ENCODE results near the gene KCNH1.

KCNH1 gene

GRCh38 chr1:210882414-210883221 is 251.3 kb downstream of the KCNH1 start:
- no peak for DNase-seq (ENCODE audit: low read depth in 2 of 2)

- no peak for DNase-seq (ENCODE audit: low read depth in 2 of 2)
Measured at GRCh38 chr1:210878564-210878963, 255.4 kb downstream of the KCNH1 start.

- no peak for DNase-seq (ENCODE audit: low read depth in 2 of 2)
Measured at GRCh38 chr1:210876275-210876674, 257.7 kb downstream of the KCNH1 start.

GRCh38 chr1:210866532-210866931 is 267.4 kb downstream of the KCNH1 start:
- no peak for DNase-seq (ENCODE audit: low read depth in 2 of 2)

- no peak for DNase-seq (ENCODE audit: low read depth in 2 of 2)
Measured at GRCh38 chr1:210857705-210858104, 276.2 kb downstream of the KCNH1 start.

GRCh38 chr1:210857146-210857663 is 276.7 kb downstream of the KCNH1 start:
- DNase-seq (ENCODE audit: low read depth in 2 of 2), result no peak

- no peak for DNase-seq (ENCODE audit: low read depth in 2 of 2)
Measured at GRCh38 chr1:210855440-210855839, 278.5 kb downstream of the KCNH1 start.

- no peak for DNase-seq (ENCODE audit: low read depth in 2 of 2)
Measured at GRCh38 chr1:210853276-210853675, 280.7 kb downstream of the KCNH1 start.

- no peak for DNase-seq (ENCODE audit: low read depth in 2 of 2)
Measured at GRCh38 chr1:210850556-210850955, 283.4 kb downstream of the KCNH1 start.

- no peak for DNase-seq (ENCODE audit: low read depth in 2 of 2)
Measured at GRCh38 chr1:210848474-210848873, 285.5 kb downstream of the KCNH1 start.

GRCh38 chr1:210841926-210842625 is 291.9 kb downstream of the KCNH1 start:
- no peak for DNase-seq (ENCODE audit: low read depth in 2 of 2)

- DNase-seq (ENCODE audit: low read depth in 2 of 2), result no peak
Measured at GRCh38 chr1:210830034-210831028, 303.6 kb downstream of the KCNH1 start.

GRCh38 chr1:210828996-210829596 is 304.9 kb downstream of the KCNH1 start:
- DNase-seq (ENCODE audit: low read depth in 2 of 2), result no peak

- DNase-seq (ENCODE audit: low read depth in 2 of 2), result no peak
Measured at GRCh38 chr1:210827481-210827880, 306.5 kb downstream of the KCNH1 start.

GRCh38 chr1:210826686-210827085 is 307.3 kb downstream of the KCNH1 start:
- no peak for DNase-seq (ENCODE audit: low read depth in 2 of 2)

- no peak for DNase-seq (ENCODE audit: low read depth in 2 of 2)
Measured at GRCh38 chr1:210822932-210823331, 311.0 kb downstream of the KCNH1 start.

- DNase-seq (ENCODE audit: low read depth in 2 of 2), result no peak
Measured at GRCh38 chr1:210822241-210822640, 311.7 kb downstream of the KCNH1 start.

- DNase-seq (ENCODE audit: low read depth in 2 of 2), result no peak
Measured at GRCh38 chr1:210821615-210822014, 312.3 kb downstream of the KCNH1 start.

GRCh38 chr1:210819266-210819665 is 314.7 kb downstream of the KCNH1 start:
- DNase-seq (ENCODE audit: low read depth in 2 of 2), result no peak

GRCh38 chr1:210817385-210818275 is 316.3 kb downstream of the KCNH1 start:
- DNase-seq (ENCODE audit: low read depth in 2 of 2), result no peak

All from stimulated activated CD4-positive, alpha-beta T cell treated with anti-CD3 and anti-CD28 coated beads, Interleukin-4, amount 100 ng/mL, for 48 hours (primary cell).